Measurements from ENCODE around the gene ZBED4. TPM values are rescaled to one million over a fixed set of nuclear protein-coding genes. Genes with fewer than 3 reads are reported as not detected.

ZBED4 gene
- total and polyA plus RNA-seq, 2 donors (not counting 1 experiment from before 2014, with no cell fraction given) = 3.5 to 6.3 TPM

Other genes starting within 250 kb of the ZBED4 start
- 23.9 and 26.6 TPM in 2 replicates for gene BRD1, start 26.0 kb upstream of the ZBED4 start, total RNA-seq
- 4.3 and 4.4 TPM in 2 replicates for gene BRD1, start 26.0 kb upstream of the ZBED4 start, polyA plus RNA-seq
- 19.0 and 21.3 TPM in 2 replicates for gene ALG12, start 64.6 kb downstream of the ZBED4 start, total RNA-seq
- gene ALG12, start 64.6 kb downstream of the ZBED4 start, polyA plus RNA-seq = 9.6 and 10.5 TPM in 2 replicates
- gene CRELD2, start 64.8 kb downstream of the ZBED4 start, total RNA-seq = 41.3 and 56.6 TPM in 2 replicates
- gene CRELD2, start 64.8 kb downstream of the ZBED4 start, polyA plus RNA-seq = 45.3 and 50.9 TPM in 2 replicates
- 40.1 and 47.7 TPM in 2 replicates for gene PIM3, start 106.9 kb downstream of the ZBED4 start, total RNA-seq
- 6.8 and 8.0 TPM in 2 replicates for gene PIM3, start 106.9 kb downstream of the ZBED4 start, polyA plus RNA-seq
- gene IL17REL, start 158.9 kb downstream of the ZBED4 start, total RNA-seq = under 0.01 TPM in 1 of 2 replicates, not detected in the other
- not detected in 2 replicates for gene IL17REL, start 158.9 kb downstream of the ZBED4 start, polyA plus RNA-seq
- not detected in 2 replicates for gene TTLL8, start 204.5 kb downstream of the ZBED4 start, total RNA-seq
- not detected in 2 replicates for gene TTLL8, start 204.5 kb downstream of the ZBED4 start, polyA plus RNA-seq
- gene MLC1, start 231.6 kb downstream of the ZBED4 start, total RNA-seq = under 0.01 TPM in 2 replicates
- not detected in 2 replicates for gene MLC1, start 231.6 kb downstream of the ZBED4 start, polyA plus RNA-seq
- 0.83 and 1.0 TPM in 2 replicates for gene MOV10L1, start 236.2 kb downstream of the ZBED4 start, total RNA-seq
- 0.03 and 0.40 TPM in 2 replicates for gene MOV10L1, start 236.2 kb downstream of the ZBED4 start, polyA plus RNA-seq

Measured in fibroblast of lung (primary cell).